ENCODE measurements around the gene IGSF9B. TPM values are rescaled to one million over a fixed set of nuclear protein-coding genes. Genes with fewer than 3 reads are reported as not detected.

Gene IGSF9B
- total and polyA plus RNA-seq, 11 donors, result 14.6 to 78.5 (median 38.3) TPM

DNA sequence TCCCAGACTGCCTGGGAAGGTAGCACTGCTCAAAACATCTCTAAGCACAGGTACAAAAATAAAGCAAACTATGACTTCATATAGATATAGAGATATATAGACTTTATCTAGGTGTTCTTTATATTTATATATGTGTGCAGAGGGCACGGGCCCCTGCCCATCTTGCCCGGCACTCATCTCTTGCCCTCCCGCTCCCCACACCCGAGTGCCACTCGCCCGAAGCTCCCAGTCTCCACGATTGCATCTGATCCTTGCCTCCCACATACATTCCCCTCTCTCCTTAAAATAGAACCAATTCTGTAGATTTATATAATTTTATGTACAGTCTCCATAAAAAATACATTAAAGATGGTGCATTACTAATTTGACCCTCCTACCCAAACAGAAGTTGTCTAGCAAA, 55.5 kb downstream of the IGSF9B start:
- DNase-seq (peak in 2 of 5 donors; percentile 7 to 28), ATAC-seq (no peak)
- no peaks in the 10 kb centered on the region for H3K4me1 ChIP-seq
- WGBS, 4 donors, result 92 to 95% (median 93%) methylated on average over 7 of the region's 7 CpGs
- no peaks in the 10 kb centered on the region for H3K27me3 ChIP-seq
- peaks cover 0 to 18% (median 3%) of the 10 kb centered on the region in 9 donors for H3K36me3 ChIP-seq
- intact Hi-C loops (cut with DNase I), result no loop called here
- no peak for TF ChIP-seq POLR2A (IDR thresholded peaks at IDR 0.05)
- TF ChIP-seq, protein P1, sequence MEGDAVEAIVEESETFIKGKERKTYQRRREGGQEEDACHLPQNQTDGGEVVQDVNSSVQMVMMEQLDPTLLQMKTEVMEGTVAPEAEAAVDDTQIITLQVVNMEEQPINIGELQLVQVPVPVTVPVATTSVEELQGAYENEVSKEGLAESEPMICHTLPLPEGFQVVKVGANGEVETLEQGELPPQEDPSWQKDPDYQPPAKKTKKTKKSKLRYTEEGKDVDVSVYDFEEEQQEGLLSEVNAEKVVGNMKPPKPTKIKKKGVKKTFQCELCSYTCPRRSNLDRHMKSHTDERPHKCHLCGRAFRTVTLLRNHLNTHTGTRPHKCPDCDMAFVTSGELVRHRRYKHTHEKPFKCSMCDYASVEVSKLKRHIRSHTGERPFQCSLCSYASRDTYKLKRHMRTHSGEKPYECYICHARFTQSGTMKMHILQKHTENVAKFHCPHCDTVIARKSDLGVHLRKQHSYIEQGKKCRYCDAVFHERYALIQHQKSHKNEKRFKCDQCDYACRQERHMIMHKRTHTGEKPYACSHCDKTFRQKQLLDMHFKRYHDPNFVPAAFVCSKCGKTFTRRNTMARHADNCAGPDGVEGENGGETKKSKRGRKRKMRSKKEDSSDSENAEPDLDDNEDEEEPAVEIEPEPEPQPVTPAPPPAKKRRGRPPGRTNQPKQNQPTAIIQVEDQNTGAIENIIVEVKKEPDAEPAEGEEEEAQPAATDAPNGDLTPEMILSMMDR (IDR thresholded peaks at IDR 0.05), result no peak
- no peaks in the 10 kb centered on the region for H3K9me3 ChIP-seq
- no peak overlapping the region for H3K27ac ChIP-seq
- H3K4me3 ChIP-seq, result no peak overlapping the region

DNA sequence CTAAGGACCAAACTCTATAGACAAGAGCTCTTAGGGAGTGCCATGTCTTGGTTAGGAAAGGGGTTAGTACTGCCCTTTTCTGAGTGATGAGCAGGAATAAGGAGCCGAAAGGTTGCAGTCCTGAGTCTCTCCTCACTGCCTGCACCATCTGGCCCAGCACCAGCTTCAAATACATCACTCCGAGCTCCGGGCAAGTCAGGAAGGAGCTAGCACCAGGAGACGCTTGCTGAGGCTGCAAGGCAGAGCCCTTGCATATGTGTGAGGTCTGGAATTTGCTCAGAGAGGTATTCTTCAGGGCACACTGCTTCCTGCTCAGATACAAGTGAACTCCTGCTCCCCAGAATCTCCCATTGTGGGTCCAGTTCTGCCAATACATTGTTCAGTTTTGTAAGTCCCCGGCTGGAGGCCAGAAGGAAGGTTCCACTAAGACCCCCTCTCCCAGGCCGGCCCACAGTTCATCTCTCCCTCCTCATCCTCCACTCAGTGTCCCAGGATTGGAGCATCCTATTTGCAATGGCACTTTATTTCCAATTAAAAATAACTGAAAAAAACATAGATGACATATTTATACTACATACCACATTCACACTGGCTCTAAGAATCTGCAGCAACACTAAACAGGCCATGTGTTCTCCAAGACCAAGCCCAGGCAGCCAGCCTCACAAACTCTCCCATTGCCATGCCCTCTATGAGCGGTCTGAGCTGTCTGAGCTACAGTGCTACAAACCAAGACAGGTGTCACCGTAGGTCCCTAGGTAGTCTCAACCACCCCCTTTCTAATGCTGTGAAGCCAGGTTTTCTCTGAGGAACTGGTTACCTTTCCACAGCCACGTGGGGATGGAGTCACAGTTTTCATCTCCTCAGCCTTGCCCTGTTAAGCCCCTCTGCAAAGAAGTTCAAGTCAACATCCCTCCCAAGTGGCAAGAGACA, 56.3 kb downstream of the IGSF9B start:
- ATAC-seq (no peak), DNase-seq (peak in 3 of 5 donors; percentile 1 to 22 (median 7))
- H3K4me3 ChIP-seq, result no peak overlapping the region
- H3K9me3 ChIP-seq, result no peaks in the 10 kb centered on the region
- H3K27me3 ChIP-seq, result no peaks in the 10 kb centered on the region
- intact Hi-C loops (cut with DNase I), result no loop called here
- WGBS, 4 donors, result 88 to 95% (median 93%) methylated on average over 9 of the region's 9 CpGs
- H3K4me1 ChIP-seq, result peaks cover 0 to 1% (median 0%) of the 10 kb centered on the region in 12 donors
- H3K27ac ChIP-seq, result no peak overlapping the region
- TF ChIP-seq, protein P1 (IDR thresholded peaks at IDR 0.05), result no peak
- no peak for TF ChIP-seq POLR2A (IDR thresholded peaks at IDR 0.05)
- peaks cover 0 to 15% (median 3%) of the 10 kb centered on the region in 9 donors for H3K36me3 ChIP-seq

DNA sequence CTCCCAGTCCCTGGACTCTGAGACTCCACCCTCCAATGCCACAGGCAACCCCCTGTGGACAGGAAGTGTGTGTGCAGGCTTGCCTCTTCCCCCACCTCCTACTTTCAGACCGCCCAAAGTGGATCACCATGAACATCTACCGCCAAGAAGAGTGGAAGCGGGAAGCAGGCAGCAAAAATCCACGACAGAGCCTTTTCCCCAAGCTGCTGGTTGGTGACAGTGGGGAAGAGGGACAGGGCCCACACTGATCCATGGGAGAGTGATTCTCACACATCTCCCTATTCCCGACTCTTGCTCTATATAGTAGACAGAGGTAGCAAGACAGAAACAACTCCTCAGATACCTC, 58.0 kb downstream of the IGSF9B start:
- H3K36me3 ChIP-seq, result peaks cover 0 to 9% (median 3%) of the 10 kb centered on the region in 9 donors
- no peak overlapping the region for H3K4me3 ChIP-seq
- H3K27me3 ChIP-seq, result no peaks in the 10 kb centered on the region
- peak in 2 of 5 donors; percentile 1 to 2 for DNase-seq
- H3K27ac ChIP-seq, result no peak overlapping the region
- intact Hi-C loops (cut with DNase I), result no loop called here
- no peak for ATAC-seq
- TF ChIP-seq, protein P1 (IDR thresholded peaks at IDR 0.05), result no peak
- TF ChIP-seq POLR2A (IDR thresholded peaks at IDR 0.05), result no peak
- no peaks in the 10 kb centered on the region for H3K9me3 ChIP-seq
- 90 to 96% (median 93%) methylated on average over 5 of the region's 5 CpGs for WGBS, 4 donors
- peaks cover 0 to 11% (median 0%) of the 10 kb centered on the region in 12 donors for H3K4me1 ChIP-seq

DNA sequence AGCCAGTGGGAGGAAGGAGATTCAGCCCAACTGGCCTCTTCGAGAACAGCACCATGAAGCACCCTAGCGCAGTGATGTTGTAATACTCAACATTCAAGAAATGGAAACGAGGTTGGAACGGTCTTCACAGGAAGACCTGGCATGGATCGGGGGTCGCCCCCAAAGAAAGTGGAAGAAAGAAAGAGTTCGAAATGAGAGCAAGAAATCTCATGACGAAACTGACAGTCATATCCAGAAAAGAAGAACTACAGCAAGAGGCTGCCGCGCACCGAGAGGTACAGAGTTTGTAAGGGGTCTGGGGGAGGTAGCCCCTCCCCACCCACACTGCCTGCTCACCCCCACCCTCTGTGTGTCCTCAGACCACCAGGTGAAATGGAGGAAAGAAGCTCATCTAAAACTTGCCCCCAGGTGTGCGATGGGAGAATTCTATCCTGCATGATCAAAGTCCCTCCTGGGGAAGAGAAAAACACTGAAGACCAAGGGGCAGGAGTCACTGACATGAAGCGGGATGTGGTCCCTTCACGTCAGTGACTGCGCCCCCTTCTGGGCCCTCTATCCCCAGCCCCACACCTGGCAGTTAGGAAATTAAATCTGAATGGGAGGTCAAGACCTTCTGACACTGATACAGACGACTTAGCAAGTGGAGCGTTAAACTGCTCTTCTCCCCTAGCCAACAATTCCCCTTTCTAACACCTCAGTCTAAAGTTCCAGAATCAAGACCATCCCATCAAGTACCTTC, 58.6 kb downstream of the IGSF9B start:
- WGBS, 4 donors, result 82 to 87% (median 84%) methylated on average over 17 of the region's 17 CpGs
- Histone ChIP-seq H3K27me3 (no peaks in the 10 kb centered on the region), H3K9me3 (no peaks in the 10 kb centered on the region), H3K27ac (no peak overlapping the region), H3K4me3 (no peak overlapping the region), H3K36me3 (peaks cover 0 to 7% (median 0%) of the 10 kb centered on the region in 9 donors), H3K4me1 (peaks cover 0 to 11% (median 0%) of the 10 kb centered on the region in 12 donors)
- DNase-seq (peak in 2 of 5 donors; percentile 1 to 8), ATAC-seq (no peak)
- intact Hi-C loops (cut with DNase I), result no loop called here
- no peak for TF ChIP-seq POLR2A (IDR thresholded peaks at IDR 0.05)
- TF ChIP-seq, protein P1 (IDR thresholded peaks at IDR 0.05), result no peak

All from heart left ventricle (tissue), 16 donors.